Measurements from ENCODE around the gene PKN3.

The PKN3 gene

DNA sequence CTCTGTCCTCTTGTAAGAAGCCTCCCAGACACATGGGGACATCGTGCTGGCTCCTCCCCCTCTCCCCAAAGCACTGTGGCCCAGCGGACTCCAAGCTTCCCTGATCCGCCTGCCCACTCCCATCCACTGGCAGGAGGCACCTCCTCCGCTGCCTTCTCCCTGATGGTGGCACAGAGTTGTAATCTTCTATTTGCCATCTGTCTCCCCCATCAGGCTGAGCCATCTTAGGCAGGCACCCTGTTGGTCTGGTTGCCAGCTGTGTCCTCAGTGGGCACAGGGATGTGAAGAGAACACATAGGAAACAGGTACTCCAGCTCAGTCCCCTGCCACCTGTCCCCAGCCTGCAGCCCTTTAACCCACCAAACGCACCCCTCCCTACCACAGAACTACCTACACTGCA lies 27.0 kb downstream of the PKN3 start:
- H4K91ac ChIP-seq (ENCODE audit: low read depth, low read length) = no peak overlapping the region
- WGBS (ENCODE audit: extremely low coverage, insufficient coverage, insufficient read length) = no CpG with 5 or more reads among the region's 5 CpGs
- no peak overlapping the region for H2AK5ac ChIP-seq (ENCODE audit: low read length)
- peaks cover 15 to 20% of the 10 kb centered on the region in 2 experiments for H3K36me3 ChIP-seq (ENCODE audit: control insufficient read depth in 1 of 2, insufficient read depth in 2 of 2, low read length in 2 of 2)
- no peaks in the 10 kb centered on the region for H3K9me3 ChIP-seq (ENCODE audit: insufficient read depth, low read depth, low read length)
- no peak overlapping the region for H2BK12ac ChIP-seq (ENCODE audit: low read length)
- no peak overlapping the region for H3K23ac ChIP-seq (ENCODE audit: low read length)
- H3K9ac ChIP-seq (ENCODE audit: low read length) = no peak overlapping the region
- H3K14ac ChIP-seq (ENCODE audit: low read length) = no peak overlapping the region
- DNase-seq = no peak
- H4K8ac ChIP-seq (ENCODE audit: low read depth, low read length) = no peak overlapping the region
- no peak overlapping the region for H2BK120ac ChIP-seq (ENCODE audit: insufficient read depth, low read length, poor library complexity)
- H3K4ac ChIP-seq (ENCODE audit: low read depth, low read length) = no peak overlapping the region
- H3K79me1 ChIP-seq (ENCODE audit: low read length) = peaks cover 4% of the 10 kb centered on the region
- H3K4me2 ChIP-seq (ENCODE audit: low read length) = no peak overlapping the region
- H3K4me1 ChIP-seq (ENCODE audit: control insufficient read depth in 1 of 2, insufficient read depth in 2 of 2, low read length in 2 of 2) = peaks cover 4 to 7% of the 10 kb centered on the region in 2 experiments
- no peak overlapping the region for H2BK5ac ChIP-seq (ENCODE audit: low read depth, low read length, poor library complexity)
- no peak overlapping the region for H3K4me3 ChIP-seq (ENCODE audit: low read depth, low read length)
- H3K18ac ChIP-seq (ENCODE audit: low read length) = no peak overlapping the region
- H3K27me3 ChIP-seq (ENCODE audit: insufficient read depth, low read length) = no peaks in the 10 kb centered on the region
- no peak overlapping the region for H4K12ac ChIP-seq (ENCODE audit: low read depth, low read length)
- no peak overlapping the region for H2AFZ ChIP-seq (ENCODE audit: insufficient read depth, low read length, poor library complexity)
- H3K27ac ChIP-seq (ENCODE audit: low read depth, low read length) = no peak overlapping the region
- H3K79me2 ChIP-seq (ENCODE audit: control insufficient read depth, insufficient read depth, low read length, poor library complexity) = no peaks in the 10 kb centered on the region

GRCh38 chr9:128729766-128730517 lies 27.6 kb downstream of the PKN3 start:
- Histone ChIP-seq H4K8ac (ENCODE audit: low read depth, low read length) (no peak overlapping the region), H3K27me3 (ENCODE audit: insufficient read depth, low read length) (no peaks in the 10 kb centered on the region), H2AFZ (ENCODE audit: insufficient read depth, low read length, poor library complexity) (no peak overlapping the region), H3K4me2 (ENCODE audit: low read length) (no peak overlapping the region), H3K14ac (ENCODE audit: low read length) (no peak overlapping the region), H4K12ac (ENCODE audit: low read depth, low read length) (no peak overlapping the region), H3K4me1 (ENCODE audit: control insufficient read depth in 1 of 2, insufficient read depth in 2 of 2, low read length in 2 of 2) (peaks cover 0 to 3% of the 10 kb centered on the region in 2 experiments), H2BK5ac (ENCODE audit: low read depth, low read length, poor library complexity) (no peak overlapping the region), H3K9me3 (ENCODE audit: insufficient read depth, low read depth, low read length) (no peaks in the 10 kb centered on the region), H4K91ac (ENCODE audit: low read depth, low read length) (no peak overlapping the region), H3K79me2 (ENCODE audit: control insufficient read depth, insufficient read depth, low read length, poor library complexity) (no peaks in the 10 kb centered on the region), H3K18ac (ENCODE audit: low read length) (no peak overlapping the region), H3K23ac (ENCODE audit: low read length) (no peak overlapping the region), H3K4me3 (ENCODE audit: low read depth, low read length) (no peak overlapping the region), H3K79me1 (ENCODE audit: low read length) (no peaks in the 10 kb centered on the region), H2BK12ac (ENCODE audit: low read length) (no peak overlapping the region), H3K27ac (ENCODE audit: low read depth, low read length) (no peak overlapping the region), H3K9ac (ENCODE audit: low read length) (no peak overlapping the region), H3K36me3 (ENCODE audit: control insufficient read depth in 1 of 2, insufficient read depth in 2 of 2, low read length in 2 of 2) (peaks cover 15 to 23% of the 10 kb centered on the region in 2 experiments), H3K4ac (ENCODE audit: low read depth, low read length) (no peak overlapping the region), H2BK120ac (ENCODE audit: insufficient read depth, low read length, poor library complexity) (no peak overlapping the region), H2AK5ac (ENCODE audit: low read length) (no peak overlapping the region)
- no peak for DNase-seq
- no CpG with 5 or more reads among the region's 27 CpGs for WGBS (ENCODE audit: extremely low coverage, insufficient coverage, insufficient read length)

DNA sequence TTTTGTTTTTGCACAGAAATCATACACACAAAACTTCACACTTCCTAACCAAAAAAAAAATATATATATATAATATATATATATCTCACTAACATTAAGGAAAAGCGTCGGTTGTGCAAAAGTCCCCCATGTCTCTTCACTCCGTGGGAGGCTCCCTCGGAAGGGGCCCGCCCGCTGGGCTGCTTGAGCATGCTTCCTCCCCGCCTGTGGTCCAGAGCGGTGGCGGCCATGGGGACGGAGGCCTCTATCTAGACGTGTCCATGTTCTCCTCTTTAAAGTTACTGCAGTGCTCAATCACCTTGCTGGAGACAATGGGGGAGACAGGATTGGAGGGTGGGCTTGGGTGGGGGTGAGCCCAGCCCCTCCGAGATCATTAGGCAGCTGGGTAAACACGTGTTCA lies 28.8 kb downstream of the PKN3 start:
- Histone ChIP-seq H3K14ac (ENCODE audit: low read length) (no peak overlapping the region), H3K27ac (ENCODE audit: low read depth, low read length) (no peak overlapping the region), H3K18ac (ENCODE audit: low read length) (no peak overlapping the region), H3K36me3 (ENCODE audit: control insufficient read depth in 1 of 2, insufficient read depth in 2 of 2, low read length in 2 of 2) (peaks cover 15 to 25% of the 10 kb centered on the region in 2 experiments), H4K12ac (ENCODE audit: low read depth, low read length) (no peak overlapping the region), H3K4me3 (ENCODE audit: low read depth, low read length) (no peak overlapping the region), H2BK12ac (ENCODE audit: low read length) (no peak overlapping the region), H2AFZ (ENCODE audit: insufficient read depth, low read length, poor library complexity) (no peak overlapping the region), H3K79me2 (ENCODE audit: control insufficient read depth, insufficient read depth, low read length, poor library complexity) (no peaks in the 10 kb centered on the region), H3K27me3 (ENCODE audit: insufficient read depth, low read length) (no peaks in the 10 kb centered on the region), H3K23ac (ENCODE audit: low read length) (no peak overlapping the region), H2BK5ac (ENCODE audit: low read depth, low read length, poor library complexity) (no peak overlapping the region), H2BK120ac (ENCODE audit: insufficient read depth, low read length, poor library complexity) (no peak overlapping the region), H3K9ac (ENCODE audit: low read length) (no peak overlapping the region), H3K4me1 (ENCODE audit: control insufficient read depth in 1 of 2, insufficient read depth in 2 of 2, low read length in 2 of 2) (peaks cover 0 to 3% of the 10 kb centered on the region in 2 experiments), H2AK5ac (ENCODE audit: low read length) (no peak overlapping the region), H3K79me1 (ENCODE audit: low read length) (no peaks in the 10 kb centered on the region), H3K4ac (ENCODE audit: low read depth, low read length) (no peak overlapping the region), H4K91ac (ENCODE audit: low read depth, low read length) (no peak overlapping the region), H3K9me3 (ENCODE audit: insufficient read depth, low read depth, low read length) (no peaks in the 10 kb centered on the region), H4K8ac (ENCODE audit: low read depth, low read length) (no peak overlapping the region), H3K4me2 (ENCODE audit: low read length) (no peak overlapping the region)
- WGBS (ENCODE audit: extremely low coverage, insufficient coverage, insufficient read length) = no CpG with 5 or more reads among the region's 13 CpGs
- no peak for DNase-seq

DNA sequence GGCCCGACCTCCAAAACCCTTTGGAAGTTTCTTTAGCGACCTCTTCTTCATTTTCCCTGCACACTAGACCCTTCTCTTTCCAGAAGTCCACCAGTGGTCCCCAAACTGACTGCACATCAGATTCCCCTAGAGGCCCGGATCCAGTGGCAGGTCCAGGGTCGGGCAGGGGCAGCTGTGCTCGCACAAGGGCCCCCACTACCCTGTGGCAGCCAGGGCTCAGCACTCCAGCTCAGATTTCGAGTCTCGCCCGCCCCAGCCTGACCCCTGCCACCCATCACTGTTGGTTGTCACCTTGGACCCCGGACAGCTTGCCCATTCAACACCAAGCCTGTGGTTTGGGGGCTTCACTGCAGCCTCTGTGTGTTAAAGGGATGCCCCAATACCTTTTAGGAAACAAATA lies 29.4 kb downstream of the PKN3 start:
- peaks cover 15 to 25% of the 10 kb centered on the region in 2 experiments for H3K36me3 ChIP-seq (ENCODE audit: control insufficient read depth in 1 of 2, insufficient read depth in 2 of 2, low read length in 2 of 2)
- H3K27me3 ChIP-seq (ENCODE audit: insufficient read depth, low read length) = no peaks in the 10 kb centered on the region

More for the DNA sequence above, 29.4 kb downstream of the PKN3 start:
- Histone ChIP-seq H4K12ac (ENCODE audit: low read depth, low read length) (no peak overlapping the region), H3K14ac (ENCODE audit: low read length) (no peak overlapping the region), H3K4me3 (ENCODE audit: low read depth, low read length) (no peak overlapping the region), H3K27ac (ENCODE audit: low read depth, low read length) (no peak overlapping the region), H2AFZ (ENCODE audit: insufficient read depth, low read length, poor library complexity) (no peak overlapping the region), H4K91ac (ENCODE audit: low read depth, low read length) (no peak overlapping the region), H3K79me2 (ENCODE audit: control insufficient read depth, insufficient read depth, low read length, poor library complexity) (no peaks in the 10 kb centered on the region), H2AK5ac (ENCODE audit: low read length) (no peak overlapping the region), H3K4ac (ENCODE audit: low read depth, low read length) (no peak overlapping the region), H4K8ac (ENCODE audit: low read depth, low read length) (no peak overlapping the region), H3K23ac (ENCODE audit: low read length) (no peak overlapping the region), H3K79me1 (ENCODE audit: low read length) (no peaks in the 10 kb centered on the region), H3K9ac (ENCODE audit: low read length) (no peak overlapping the region), H3K4me2 (ENCODE audit: low read length) (no peak overlapping the region), H2BK5ac (ENCODE audit: low read depth, low read length, poor library complexity) (no peak overlapping the region), H3K18ac (ENCODE audit: low read length) (no peak overlapping the region), H3K9me3 (ENCODE audit: insufficient read depth, low read depth, low read length) (no peaks in the 10 kb centered on the region), H2BK120ac (ENCODE audit: insufficient read depth, low read length, poor library complexity) (no peak overlapping the region), H3K4me1 (ENCODE audit: control insufficient read depth in 1 of 2, insufficient read depth in 2 of 2, low read length in 2 of 2) (peaks cover 0 to 3% of the 10 kb centered on the region in 2 experiments), H2BK12ac (ENCODE audit: low read length) (no peak overlapping the region)
- WGBS (ENCODE audit: extremely low coverage, insufficient coverage, insufficient read length) = no CpG with 5 or more reads among the region's 9 CpGs
- DNase-seq = no peak
